Amniotic stem cell (primary cell): ENCODE measurements around the gene IL5RA.

Source experiments
- DNase-seq: peaks from one replicate; lab custom pipeline; 2025; lab: John Stamatoyannopoulos, UW

The IL5RA gene

GRCh38 chr3:3065876-3066275, 44.3 kb downstream of the IL5RA start:
- no peak for DNase-seq

GRCh38 chr3:3064297-3064696, 45.9 kb downstream of the IL5RA start:
- DNase-seq, result no peak

GRCh38 chr3:3059645-3060044, 50.5 kb downstream of the IL5RA start:
- DNase-seq, result no peak

- no peak for DNase-seq
These were observed 56.2 kb downstream of the IL5RA start for GRCh38 chr3:3053974-3054373.

- DNase-seq, result no peak
These were observed 71.8 kb downstream of the IL5RA start for GRCh38 chr3:3038201-3038991.

- no peak for DNase-seq
These were observed 73.0 kb downstream of the IL5RA start for GRCh38 chr3:3037156-3037555.

- DNase-seq, result no peak
These were observed 78.8 kb downstream of the IL5RA start for GRCh38 chr3:3031326-3031725.

- no peak for DNase-seq
These were observed 82.1 kb downstream of the IL5RA start for GRCh38 chr3:3027976-3028567.

GRCh38 chr3:3023111-3023745, 86.9 kb downstream of the IL5RA start:
- DNase-seq, result no peak

GRCh38 chr3:3020209-3020608, 90.0 kb downstream of the IL5RA start:
- no peak for DNase-seq
